PFSK-1 (cell line): ENCODE results near the gene OR5J2.

Experiments used
- FOXP2 ChIP-seq: optimal IDR thresholded peaks from 2 replicates; pipeline ENCODE3; 2011; ENCODE audit warnings: borderline replicate concordance, control low read depth, inconsistent platforms; ENCODE audit not compliant: insufficient read depth; ENCODE audit errors: extremely low read length, extremely low read depth
- POLR2AphosphoS5 ChIP-seq: IDR thresholded peaks from 2 replicates; pipeline ENCODE4 v1.6.1; 2012; ENCODE audit warnings: low read depth, mild to moderate bottlenecking, control low read depth, low read length, moderate library complexity
- REST ChIP-seq, 2 experiments: IDR thresholded peaks; 2 replicates each; pipeline versions ENCODE4 v1.6.1 to v1.8.0; 2011 to 2012; ENCODE audit warnings: low read depth in 2 of 2, low read length in 2 of 2, control low read depth in 1 of 2, inconsistent platforms in 1 of 2, mild to moderate bottlenecking in 1 of 2, moderate library complexity in 1 of 2; ENCODE audit not compliant: insufficient read depth in 1 of 2
- SIN3A ChIP-seq: IDR thresholded peaks from 2 replicates; pipeline ENCODE4 v1.6.1; 2012; ENCODE audit warnings: mild to moderate bottlenecking, low read length, moderate library complexity, borderline replicate concordance; ENCODE audit not compliant: insufficient read depth
- TAF1 ChIP-seq: IDR thresholded peaks from 2 replicates; pipeline ENCODE4 v1.6.1; 2012; ENCODE audit warnings: low read length, control low read depth, borderline replicate concordance; ENCODE audit not compliant: insufficient read depth

Gene OR5J2

GRCh38 chr11:56172256-56172830 lies 4.1 kb upstream of the OR5J2 start:
- no peak for TF ChIP-seq REST (IDR thresholded peaks at IDR 0.05; ENCODE audit: insufficient read depth in 1 of 2, low read depth in 2 of 2, low read length in 2 of 2)

- TF ChIP-seq REST (IDR thresholded peaks at IDR 0.05; ENCODE audit: insufficient read depth in 1 of 2, low read depth in 2 of 2, low read length in 2 of 2) (no peak), SIN3A (no peak), FOXP2 (no peak)
Observed at GRCh38 chr11:56183459-56183858, 7.0 kb downstream of the OR5J2 start.

- TF ChIP-seq REST (IDR thresholded peaks at IDR 0.05; ENCODE audit: insufficient read depth in 1 of 2, low read depth in 2 of 2, low read length in 2 of 2) (no peak), SIN3A (no peak), POLR2AphosphoS5 (no peak), FOXP2 (no peak), TAF1 (no peak)
Observed at GRCh38 chr11:56188602-56189001, 12.2 kb downstream of the OR5J2 start.

- no peak for TF ChIP-seq SIN3A
- no peak for TF ChIP-seq REST (IDR thresholded peaks at IDR 0.05; ENCODE audit: insufficient read depth in 1 of 2, low read depth in 2 of 2, low read length in 2 of 2)
- TF ChIP-seq FOXP2 = no peak
- TF ChIP-seq POLR2AphosphoS5 = no peak
- no peak for TF ChIP-seq TAF1
Observed at GRCh38 chr11:56196705-56197104, 20.3 kb downstream of the OR5J2 start.

- TF ChIP-seq SIN3A (no peak), FOXP2 (no peak), TAF1 (no peak), POLR2AphosphoS5 (no peak), REST (IDR thresholded peaks at IDR 0.05; ENCODE audit: insufficient read depth in 1 of 2, low read depth in 2 of 2, low read length in 2 of 2) (no peak)
Observed at GRCh38 chr11:56197367-56197766, 20.9 kb downstream of the OR5J2 start.
